ENCODE data around the gene RASSF6. TPM values are rescaled to one million over a fixed set of nuclear protein-coding genes. Genes with fewer than 3 reads are reported as not detected.

Gene RASSF6
- polyA plus RNA-seq, 1 donor from 2014 or later: not detected

DNA sequence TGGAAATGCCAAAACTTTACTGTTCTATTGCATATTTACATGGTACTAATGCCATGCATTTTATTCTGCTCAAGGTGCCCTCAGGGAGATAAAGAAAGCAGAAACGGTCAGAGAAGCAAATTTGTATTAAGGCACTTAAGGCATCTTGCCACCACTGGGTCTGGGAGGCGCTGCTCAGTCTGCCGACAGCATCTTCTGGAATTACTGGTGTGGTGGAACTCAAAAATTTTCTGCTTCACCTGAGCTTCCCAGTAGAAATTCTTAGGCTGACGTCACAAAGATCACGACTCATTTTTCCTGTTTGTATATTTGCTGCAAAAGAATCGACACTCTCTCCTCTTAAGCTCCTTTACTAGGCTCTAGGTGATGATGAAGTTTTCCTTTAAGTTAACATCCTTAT is 3.0 kb downstream of the RASSF6 start:
- H2AFZ ChIP-seq (ENCODE audit: low read depth, low read length): no peak overlapping the region
- TF ChIP-seq EZH2 (IDR thresholded peaks at IDR 0.05; ENCODE audit: borderline replicate concordance, insufficient read depth, low read length, poor library complexity, severe bottlenecking) (no peak), MXI1 (conservative IDR thresholded peaks at IDR 0.05; ENCODE audit: poor library complexity, severe bottlenecking) (no peak), RAD21 (conservative IDR thresholded peaks at IDR 0.05) (no peak), SMC3 (conservative IDR thresholded peaks at IDR 0.05; ENCODE audit: poor library complexity) (no peak), EP300 (conservative IDR thresholded peaks at IDR 0.05; ENCODE audit: poor library complexity, severe bottlenecking) (no peak), POLR2AphosphoS5 (IDR thresholded peaks at IDR 0.05) (no peak), TAF1 (IDR thresholded peaks at IDR 0.05; ENCODE audit: low read depth) (no peak)
- TF ChIP-seq, protein P1, sequence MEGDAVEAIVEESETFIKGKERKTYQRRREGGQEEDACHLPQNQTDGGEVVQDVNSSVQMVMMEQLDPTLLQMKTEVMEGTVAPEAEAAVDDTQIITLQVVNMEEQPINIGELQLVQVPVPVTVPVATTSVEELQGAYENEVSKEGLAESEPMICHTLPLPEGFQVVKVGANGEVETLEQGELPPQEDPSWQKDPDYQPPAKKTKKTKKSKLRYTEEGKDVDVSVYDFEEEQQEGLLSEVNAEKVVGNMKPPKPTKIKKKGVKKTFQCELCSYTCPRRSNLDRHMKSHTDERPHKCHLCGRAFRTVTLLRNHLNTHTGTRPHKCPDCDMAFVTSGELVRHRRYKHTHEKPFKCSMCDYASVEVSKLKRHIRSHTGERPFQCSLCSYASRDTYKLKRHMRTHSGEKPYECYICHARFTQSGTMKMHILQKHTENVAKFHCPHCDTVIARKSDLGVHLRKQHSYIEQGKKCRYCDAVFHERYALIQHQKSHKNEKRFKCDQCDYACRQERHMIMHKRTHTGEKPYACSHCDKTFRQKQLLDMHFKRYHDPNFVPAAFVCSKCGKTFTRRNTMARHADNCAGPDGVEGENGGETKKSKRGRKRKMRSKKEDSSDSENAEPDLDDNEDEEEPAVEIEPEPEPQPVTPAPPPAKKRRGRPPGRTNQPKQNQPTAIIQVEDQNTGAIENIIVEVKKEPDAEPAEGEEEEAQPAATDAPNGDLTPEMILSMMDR (IDR thresholded peaks at IDR 0.05; ENCODE audit: poor library complexity, severe bottlenecking): no peak
- TF ChIP-seq, protein P2, sequence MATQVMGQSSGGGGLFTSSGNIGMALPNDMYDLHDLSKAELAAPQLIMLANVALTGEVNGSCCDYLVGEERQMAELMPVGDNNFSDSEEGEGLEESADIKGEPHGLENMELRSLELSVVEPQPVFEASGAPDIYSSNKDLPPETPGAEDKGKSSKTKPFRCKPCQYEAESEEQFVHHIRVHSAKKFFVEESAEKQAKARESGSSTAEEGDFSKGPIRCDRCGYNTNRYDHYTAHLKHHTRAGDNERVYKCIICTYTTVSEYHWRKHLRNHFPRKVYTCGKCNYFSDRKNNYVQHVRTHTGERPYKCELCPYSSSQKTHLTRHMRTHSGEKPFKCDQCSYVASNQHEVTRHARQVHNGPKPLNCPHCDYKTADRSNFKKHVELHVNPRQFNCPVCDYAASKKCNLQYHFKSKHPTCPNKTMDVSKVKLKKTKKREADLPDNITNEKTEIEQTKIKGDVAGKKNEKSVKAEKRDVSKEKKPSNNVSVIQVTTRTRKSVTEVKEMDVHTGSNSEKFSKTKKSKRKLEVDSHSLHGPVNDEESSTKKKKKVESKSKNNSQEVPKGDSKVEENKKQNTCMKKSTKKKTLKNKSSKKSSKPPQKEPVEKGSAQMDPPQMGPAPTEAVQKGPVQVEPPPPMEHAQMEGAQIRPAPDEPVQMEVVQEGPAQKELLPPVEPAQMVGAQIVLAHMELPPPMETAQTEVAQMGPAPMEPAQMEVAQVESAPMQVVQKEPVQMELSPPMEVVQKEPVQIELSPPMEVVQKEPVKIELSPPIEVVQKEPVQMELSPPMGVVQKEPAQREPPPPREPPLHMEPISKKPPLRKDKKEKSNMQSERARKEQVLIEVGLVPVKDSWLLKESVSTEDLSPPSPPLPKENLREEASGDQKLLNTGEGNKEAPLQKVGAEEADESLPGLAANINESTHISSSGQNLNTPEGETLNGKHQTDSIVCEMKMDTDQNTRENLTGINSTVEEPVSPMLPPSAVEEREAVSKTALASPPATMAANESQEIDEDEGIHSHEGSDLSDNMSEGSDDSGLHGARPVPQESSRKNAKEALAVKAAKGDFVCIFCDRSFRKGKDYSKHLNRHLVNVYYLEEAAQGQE (IDR thresholded peaks at IDR 0.05; ENCODE audit: borderline replicate concordance): no peak
- no peak overlapping the region for H3K9ac ChIP-seq (ENCODE audit: low read length)
- no peak overlapping the region for H3K4me2 ChIP-seq (ENCODE audit: low read length)
- H3K9me2 ChIP-seq (ENCODE audit: insufficient read depth, low read length): no peaks in the 10 kb centered on the region
- H3F3A ChIP-seq (ENCODE audit: insufficient read depth, low read length, poor library complexity, severe bottlenecking): no peaks in the 10 kb centered on the region
- no peaks in the 10 kb centered on the region for H4K20me1 ChIP-seq (ENCODE audit: insufficient read depth)
- no peak overlapping the region for H3K4me3 ChIP-seq (ENCODE audit: low read length)
- no peaks in the 10 kb centered on the region for H3K79me2 ChIP-seq (replicated peaks; ENCODE audit: insufficient read depth, low read length)
- no peak overlapping the region for H3K27ac ChIP-seq (ENCODE audit: low read length)
- H3K36me3 ChIP-seq (ENCODE audit: insufficient read depth, low read length): no peaks in the 10 kb centered on the region
- H3K27me3 ChIP-seq (ENCODE audit: insufficient read depth, low read depth, low read length): peaks cover 10% of the 10 kb centered on the region
- no peaks in the 10 kb centered on the region for H3K9me3 ChIP-seq (ENCODE audit: low read length)

DNA sequence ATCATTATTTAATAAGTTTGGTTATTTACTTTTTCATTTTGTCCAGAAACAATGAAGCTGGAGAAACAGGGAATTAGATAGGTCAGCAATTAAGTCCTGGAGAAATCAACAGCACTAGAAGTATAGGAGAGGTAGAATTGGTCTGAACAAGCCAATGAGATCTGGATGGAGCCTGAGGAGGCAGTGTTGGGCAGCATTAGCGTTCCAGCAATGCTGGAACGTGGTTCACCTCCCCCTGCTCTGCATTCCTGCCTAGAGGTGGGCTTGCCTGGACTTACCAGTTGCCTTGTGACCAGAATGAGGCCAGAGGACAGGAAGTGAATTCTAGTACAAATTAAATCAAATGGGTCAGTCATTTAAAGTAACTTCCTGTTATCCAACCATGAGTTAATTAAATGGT is 4.6 kb downstream of the RASSF6 start:
- Histone ChIP-seq H2AFZ (ENCODE audit: low read depth, low read length) (no peak overlapping the region), H3K27me3 (ENCODE audit: insufficient read depth, low read depth, low read length) (peaks cover 9% of the 10 kb centered on the region), H3F3A (ENCODE audit: insufficient read depth, low read length, poor library complexity, severe bottlenecking) (no peaks in the 10 kb centered on the region), H3K79me2 (replicated peaks; ENCODE audit: insufficient read depth, low read length) (no peaks in the 10 kb centered on the region), H4K20me1 (ENCODE audit: insufficient read depth) (no peaks in the 10 kb centered on the region), H3K4me2 (ENCODE audit: low read length) (no peak overlapping the region), H3K27ac (ENCODE audit: low read length) (no peak overlapping the region), H3K36me3 (ENCODE audit: insufficient read depth, low read length) (no peaks in the 10 kb centered on the region), H3K4me3 (ENCODE audit: low read length) (no peak overlapping the region), H3K9ac (ENCODE audit: low read length) (no peak overlapping the region), H3K9me3 (ENCODE audit: low read length) (no peaks in the 10 kb centered on the region), H3K9me2 (ENCODE audit: insufficient read depth, low read length) (no peaks in the 10 kb centered on the region)
- TF ChIP-seq, protein P1 (IDR thresholded peaks at IDR 0.05; ENCODE audit: poor library complexity, severe bottlenecking): no peak
- TF ChIP-seq, protein P2 (IDR thresholded peaks at IDR 0.05; ENCODE audit: borderline replicate concordance): no peak
- TF ChIP-seq EZH2 (IDR thresholded peaks at IDR 0.05; ENCODE audit: borderline replicate concordance, insufficient read depth, low read length, poor library complexity, severe bottlenecking) (no peak), EP300 (conservative IDR thresholded peaks at IDR 0.05; ENCODE audit: poor library complexity, severe bottlenecking) (no peak), MXI1 (conservative IDR thresholded peaks at IDR 0.05; ENCODE audit: poor library complexity, severe bottlenecking) (no peak), POLR2AphosphoS5 (IDR thresholded peaks at IDR 0.05) (no peak), SMC3 (conservative IDR thresholded peaks at IDR 0.05; ENCODE audit: poor library complexity) (no peak), TAF1 (IDR thresholded peaks at IDR 0.05; ENCODE audit: low read depth) (no peak), RAD21 (conservative IDR thresholded peaks at IDR 0.05) (no peak)
